Cardiac fibroblast (primary cell): ENCODE data around the gene NRCAM.

Experiments
- DNase-seq, 2 donors: peaks; one replicate each; pipeline versions ENCODE4 v3.0.0 to v3.0.0-alpha.2; 2010; ENCODE audit warnings: low read depth in 2 of 2
- H3K4me3 ChIP-seq, 2 donors: replicated peaks in 1 of 2; 1 replicate in 1 of 2; 2 replicates in 1 of 2; pipeline ENCODE4 v1.5.1; 2011; ENCODE audit warnings: low read depth in 2 of 2, low read length in 2 of 2, mild to moderate bottlenecking in 2 of 2, moderate library complexity in 1 of 2
- TF ChIP-seq, protein P1 (sequence below): IDR thresholded peaks from one replicate; pipeline ENCODE4 v1.5.1; 2011; ENCODE audit warnings: low read depth, mild to moderate bottlenecking, low read length, inconsistent platforms

The NRCAM gene

GRCh38 chr7:108488768-108489538 is 32.7 kb upstream of the NRCAM start:
- TF ChIP-seq, protein P1, sequence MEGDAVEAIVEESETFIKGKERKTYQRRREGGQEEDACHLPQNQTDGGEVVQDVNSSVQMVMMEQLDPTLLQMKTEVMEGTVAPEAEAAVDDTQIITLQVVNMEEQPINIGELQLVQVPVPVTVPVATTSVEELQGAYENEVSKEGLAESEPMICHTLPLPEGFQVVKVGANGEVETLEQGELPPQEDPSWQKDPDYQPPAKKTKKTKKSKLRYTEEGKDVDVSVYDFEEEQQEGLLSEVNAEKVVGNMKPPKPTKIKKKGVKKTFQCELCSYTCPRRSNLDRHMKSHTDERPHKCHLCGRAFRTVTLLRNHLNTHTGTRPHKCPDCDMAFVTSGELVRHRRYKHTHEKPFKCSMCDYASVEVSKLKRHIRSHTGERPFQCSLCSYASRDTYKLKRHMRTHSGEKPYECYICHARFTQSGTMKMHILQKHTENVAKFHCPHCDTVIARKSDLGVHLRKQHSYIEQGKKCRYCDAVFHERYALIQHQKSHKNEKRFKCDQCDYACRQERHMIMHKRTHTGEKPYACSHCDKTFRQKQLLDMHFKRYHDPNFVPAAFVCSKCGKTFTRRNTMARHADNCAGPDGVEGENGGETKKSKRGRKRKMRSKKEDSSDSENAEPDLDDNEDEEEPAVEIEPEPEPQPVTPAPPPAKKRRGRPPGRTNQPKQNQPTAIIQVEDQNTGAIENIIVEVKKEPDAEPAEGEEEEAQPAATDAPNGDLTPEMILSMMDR = no peak
- no peak overlapping the region for H3K4me3 ChIP-seq
- DNase-seq = peak; percentile 39 to 63

DNA sequence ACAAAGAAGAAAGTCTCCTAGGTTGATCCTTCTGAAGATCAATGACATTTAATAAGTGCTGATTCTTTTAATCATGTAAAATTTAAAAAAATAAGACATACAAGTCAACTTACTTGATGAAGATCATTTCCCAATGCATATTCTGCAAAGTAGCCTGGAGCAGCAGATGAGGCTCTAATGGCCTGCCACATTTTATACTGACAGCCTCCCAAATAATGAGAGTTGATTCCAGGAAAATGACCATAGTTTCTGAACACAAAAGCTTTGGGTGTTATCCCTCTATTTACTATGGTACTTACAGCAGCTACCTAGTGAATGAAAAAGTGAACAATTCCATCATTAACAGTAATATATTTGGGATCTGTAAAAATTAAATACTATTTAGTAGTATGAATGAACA is 31.4 kb upstream of the NRCAM start:
- H3K4me3 ChIP-seq = no peak overlapping the region
- DNase-seq = no peak
- TF ChIP-seq, protein P1 = no peak

GRCh38 chr7:108486291-108486966 is 30.2 kb upstream of the NRCAM start:
- TF ChIP-seq, protein P1 = no peak
- DNase-seq = peak; percentile 61 to 63
- H3K4me3 ChIP-seq = no peak overlapping the region

- TF ChIP-seq, protein P1 = no peak
- H3K4me3 ChIP-seq = no peak overlapping the region
- DNase-seq = no peak
Observed at GRCh38 chr7:108484137-108484536, 27.9 kb upstream of the NRCAM start.

- TF ChIP-seq, protein P1 = no peak
- no peak overlapping the region for H3K4me3 ChIP-seq
- DNase-seq = no peak
Observed at GRCh38 chr7:108480311-108480710, 24.1 kb upstream of the NRCAM start.

DNA sequence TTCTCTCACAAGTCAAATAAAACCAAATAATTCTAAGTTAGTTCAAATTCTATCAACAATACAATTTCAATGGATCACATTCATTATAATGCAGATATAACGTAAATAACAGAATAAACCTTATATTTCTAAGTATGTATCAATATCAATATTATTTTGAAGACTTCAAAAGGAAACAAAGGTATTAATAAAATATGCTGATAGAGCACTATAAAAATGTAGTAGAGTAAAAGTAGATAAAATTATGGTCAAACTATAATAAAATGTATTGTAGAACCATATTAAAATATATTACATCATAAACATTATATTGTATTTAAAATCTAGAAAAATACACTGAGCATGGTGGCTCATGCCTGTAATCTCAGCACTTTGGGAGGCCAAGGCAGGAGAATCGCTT is 23.5 kb upstream of the NRCAM start:
- TF ChIP-seq, protein P1 = no peak
- no peak overlapping the region for H3K4me3 ChIP-seq
- no peak for DNase-seq
